D721Med (cell line): Measurements from ENCODE around the gene RIF1.

ENCODE experiments used
- DNase-seq: peaks from one replicate; pipeline ENCODE4 v3.0.0; 2011; ENCODE audit warnings: low spot score; ENCODE audit not compliant: insufficient read length
- FAIRE-seq: peaks from 2 replicates; lab custom pipeline; 2011; peaks lifted over from hg19 to GRCh38; lab: Jason Lieb, UNC
- TF ChIP-seq, protein P1 (sequence below): IDR thresholded peaks from 2 replicates; pipeline ENCODE4 v1.5.1; 2012; ENCODE audit warnings: mild to moderate bottlenecking, control low read depth; ENCODE audit not compliant: insufficient read depth; ENCODE audit errors: missing control alignments

RIF1 gene, protein sequence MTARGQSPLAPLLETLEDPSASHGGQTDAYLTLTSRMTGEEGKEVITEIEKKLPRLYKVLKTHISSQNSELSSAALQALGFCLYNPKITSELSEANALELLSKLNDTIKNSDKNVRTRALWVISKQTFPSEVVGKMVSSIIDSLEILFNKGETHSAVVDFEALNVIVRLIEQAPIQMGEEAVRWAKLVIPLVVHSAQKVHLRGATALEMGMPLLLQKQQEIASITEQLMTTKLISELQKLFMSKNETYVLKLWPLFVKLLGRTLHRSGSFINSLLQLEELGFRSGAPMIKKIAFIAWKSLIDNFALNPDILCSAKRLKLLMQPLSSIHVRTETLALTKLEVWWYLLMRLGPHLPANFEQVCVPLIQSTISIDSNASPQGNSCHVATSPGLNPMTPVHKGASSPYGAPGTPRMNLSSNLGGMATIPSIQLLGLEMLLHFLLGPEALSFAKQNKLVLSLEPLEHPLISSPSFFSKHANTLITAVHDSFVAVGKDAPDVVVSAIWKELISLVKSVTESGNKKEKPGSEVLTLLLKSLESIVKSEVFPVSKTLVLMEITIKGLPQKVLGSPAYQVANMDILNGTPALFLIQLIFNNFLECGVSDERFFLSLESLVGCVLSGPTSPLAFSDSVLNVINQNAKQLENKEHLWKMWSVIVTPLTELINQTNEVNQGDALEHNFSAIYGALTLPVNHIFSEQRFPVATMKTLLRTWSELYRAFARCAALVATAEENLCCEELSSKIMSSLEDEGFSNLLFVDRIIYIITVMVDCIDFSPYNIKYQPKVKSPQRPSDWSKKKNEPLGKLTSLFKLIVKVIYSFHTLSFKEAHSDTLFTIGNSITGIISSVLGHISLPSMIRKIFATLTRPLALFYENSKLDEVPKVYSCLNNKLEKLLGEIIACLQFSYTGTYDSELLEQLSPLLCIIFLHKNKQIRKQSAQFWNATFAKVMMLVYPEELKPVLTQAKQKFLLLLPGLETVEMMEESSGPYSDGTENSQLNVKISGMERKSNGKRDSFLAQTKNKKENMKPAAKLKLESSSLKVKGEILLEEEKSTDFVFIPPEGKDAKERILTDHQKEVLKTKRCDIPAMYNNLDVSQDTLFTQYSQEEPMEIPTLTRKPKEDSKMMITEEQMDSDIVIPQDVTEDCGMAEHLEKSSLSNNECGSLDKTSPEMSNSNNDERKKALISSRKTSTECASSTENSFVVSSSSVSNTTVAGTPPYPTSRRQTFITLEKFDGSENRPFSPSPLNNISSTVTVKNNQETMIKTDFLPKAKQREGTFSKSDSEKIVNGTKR (N-terminal part only)

DNA sequence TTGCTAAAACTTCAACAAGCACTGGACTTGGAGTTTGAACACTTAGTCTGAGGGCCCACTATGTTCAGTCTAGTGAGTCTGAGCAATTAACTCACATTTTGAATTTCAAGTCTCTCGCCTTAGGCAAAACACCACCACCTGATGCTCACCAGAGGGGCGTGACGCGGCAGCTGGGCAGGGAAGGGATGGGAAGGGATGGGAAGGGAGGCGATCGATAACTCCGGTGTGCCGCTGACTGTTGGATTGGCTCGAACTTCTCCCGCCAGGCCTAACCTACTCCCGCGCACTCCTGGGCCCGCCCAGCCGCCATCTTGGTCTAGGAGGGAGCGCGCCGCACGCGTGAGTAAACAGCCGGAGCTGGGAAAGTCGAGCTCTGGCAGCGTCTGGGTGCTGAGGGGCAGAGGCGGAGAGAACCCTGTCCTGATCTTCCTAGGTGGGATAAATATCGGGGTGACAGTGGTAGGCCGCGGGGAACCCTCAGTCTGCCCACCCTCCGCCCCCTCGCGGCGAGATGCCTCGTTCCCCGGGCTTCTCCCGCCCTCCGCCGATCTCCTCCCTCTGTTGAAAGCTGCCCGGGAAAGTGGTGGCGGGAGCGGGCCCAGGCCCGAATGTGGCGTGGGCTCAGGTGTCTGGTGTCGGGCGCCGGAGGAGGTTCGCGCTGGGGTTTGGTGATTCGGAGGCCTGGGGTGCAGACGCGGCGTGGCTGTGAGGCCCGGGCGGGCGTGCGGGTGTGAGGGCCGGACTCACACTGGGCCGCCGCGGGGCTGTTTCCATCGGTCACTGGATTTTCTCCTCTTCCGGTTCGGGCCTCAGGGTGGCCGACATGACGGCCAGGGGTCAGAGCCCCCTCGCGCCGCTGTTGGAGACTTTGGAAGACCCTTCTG, at the start of gene RIF1:
Gene RIF1 (plus strand): TSS at position 302 of the 884 bp plus-strand sequence. CDS start 522 bp downstream, at position 824.
- DNase-seq (peak; percentile 79), FAIRE-seq (no peak)
- TF ChIP-seq, protein P1, sequence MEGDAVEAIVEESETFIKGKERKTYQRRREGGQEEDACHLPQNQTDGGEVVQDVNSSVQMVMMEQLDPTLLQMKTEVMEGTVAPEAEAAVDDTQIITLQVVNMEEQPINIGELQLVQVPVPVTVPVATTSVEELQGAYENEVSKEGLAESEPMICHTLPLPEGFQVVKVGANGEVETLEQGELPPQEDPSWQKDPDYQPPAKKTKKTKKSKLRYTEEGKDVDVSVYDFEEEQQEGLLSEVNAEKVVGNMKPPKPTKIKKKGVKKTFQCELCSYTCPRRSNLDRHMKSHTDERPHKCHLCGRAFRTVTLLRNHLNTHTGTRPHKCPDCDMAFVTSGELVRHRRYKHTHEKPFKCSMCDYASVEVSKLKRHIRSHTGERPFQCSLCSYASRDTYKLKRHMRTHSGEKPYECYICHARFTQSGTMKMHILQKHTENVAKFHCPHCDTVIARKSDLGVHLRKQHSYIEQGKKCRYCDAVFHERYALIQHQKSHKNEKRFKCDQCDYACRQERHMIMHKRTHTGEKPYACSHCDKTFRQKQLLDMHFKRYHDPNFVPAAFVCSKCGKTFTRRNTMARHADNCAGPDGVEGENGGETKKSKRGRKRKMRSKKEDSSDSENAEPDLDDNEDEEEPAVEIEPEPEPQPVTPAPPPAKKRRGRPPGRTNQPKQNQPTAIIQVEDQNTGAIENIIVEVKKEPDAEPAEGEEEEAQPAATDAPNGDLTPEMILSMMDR: peak; percentile 16

DNA sequence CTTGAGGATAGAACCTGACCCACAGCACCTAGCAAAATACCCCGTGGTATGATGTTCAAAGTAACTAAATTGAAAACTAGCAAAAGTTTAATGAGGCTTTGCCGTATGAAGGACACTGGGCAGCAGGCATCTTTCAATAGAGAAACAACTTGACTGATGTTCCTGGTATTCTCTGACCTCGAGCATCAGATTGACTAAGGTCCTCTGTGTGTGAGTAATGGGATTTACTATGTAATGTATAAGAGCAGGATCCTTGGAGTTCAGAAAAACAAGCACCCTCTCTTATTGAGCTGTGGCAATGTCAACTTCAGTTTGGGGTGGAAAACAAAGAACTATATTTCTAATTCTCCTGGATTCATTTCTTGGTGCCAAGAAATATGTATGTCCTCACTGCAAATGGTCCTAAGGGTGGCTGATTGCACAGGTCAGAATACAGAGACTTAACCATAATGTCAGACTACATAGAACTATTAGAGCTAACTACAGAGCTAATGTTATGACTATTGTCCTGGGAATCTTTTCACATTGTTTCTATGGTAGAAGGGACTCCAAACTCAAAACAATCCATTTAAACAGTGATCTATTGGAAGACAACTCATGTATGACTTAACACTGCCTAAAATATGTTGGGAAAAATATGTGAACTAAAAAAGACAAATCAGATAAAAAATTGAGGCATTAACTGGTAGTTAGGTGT, 47.9 kb upstream of the RIF1 start:
- no peak for FAIRE-seq
- TF ChIP-seq, protein P1: no peak
- DNase-seq: no peak

DNA sequence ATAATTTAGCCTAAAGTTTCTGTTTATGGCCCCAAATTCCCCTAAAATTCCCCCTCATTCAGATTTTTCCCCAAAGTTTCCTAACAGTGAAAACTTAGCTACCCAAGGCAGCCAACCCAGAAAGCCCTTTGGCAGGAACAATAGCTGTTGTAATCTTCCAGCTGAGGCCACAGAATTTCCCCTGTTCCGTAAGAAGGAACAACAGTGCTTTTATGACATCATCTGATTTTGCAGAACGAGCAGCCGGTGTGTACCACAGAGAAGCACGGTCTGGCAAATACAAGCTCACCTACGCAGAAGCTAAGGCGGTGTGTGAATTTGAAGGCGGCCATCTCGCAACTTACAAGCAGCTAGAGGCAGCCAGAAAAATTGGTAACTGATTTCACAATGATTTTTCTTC, 46.0 kb upstream of the RIF1 start:
- TF ChIP-seq, protein P1: no peak

DNA sequence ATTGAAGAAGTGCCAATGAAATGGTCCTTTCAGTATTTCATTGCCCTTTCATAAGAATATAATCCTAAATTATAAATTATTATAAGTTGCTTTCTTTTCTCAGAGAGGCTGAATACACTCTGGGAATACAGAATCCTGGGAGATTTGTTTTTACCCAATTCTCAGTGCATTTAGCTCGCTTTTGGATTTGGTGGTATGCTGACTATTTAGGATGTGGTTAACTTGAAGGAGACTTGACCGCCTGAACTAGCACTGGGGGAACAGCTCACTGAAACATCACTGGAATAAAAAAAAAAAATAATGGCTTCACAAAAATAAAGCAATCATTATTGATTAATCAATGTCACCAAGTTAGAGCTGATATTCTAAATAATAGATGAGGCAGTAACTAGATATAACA, 42.1 kb upstream of the RIF1 start:
- TF ChIP-seq, protein P1: no peak
- no peak for FAIRE-seq
- no peak for DNase-seq

More for the DNA sequence above, 46.0 kb upstream of the RIF1 start:
- no peak for DNase-seq
- no peak for FAIRE-seq

DNA sequence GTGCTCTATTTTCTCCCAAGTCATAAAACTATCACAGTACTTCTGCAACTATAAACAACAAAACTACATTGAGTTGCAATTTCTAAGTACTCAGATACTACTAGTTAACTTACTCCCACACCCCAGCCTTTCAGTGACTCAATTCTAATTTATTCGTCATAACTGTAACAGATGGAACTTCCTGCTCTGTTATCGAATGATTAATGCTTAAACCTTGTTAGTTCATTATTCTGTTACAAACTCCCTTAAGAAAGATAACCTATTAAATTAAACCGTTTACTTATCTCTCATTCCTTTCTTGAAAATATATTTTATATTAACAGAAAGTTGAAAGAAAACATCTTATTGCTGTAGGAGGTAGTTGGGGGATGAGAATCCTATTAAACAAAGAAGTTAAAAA, 35.3 kb upstream of the RIF1 start:
- TF ChIP-seq, protein P1: no peak
- DNase-seq (no peak), FAIRE-seq (no peak)

DNA sequence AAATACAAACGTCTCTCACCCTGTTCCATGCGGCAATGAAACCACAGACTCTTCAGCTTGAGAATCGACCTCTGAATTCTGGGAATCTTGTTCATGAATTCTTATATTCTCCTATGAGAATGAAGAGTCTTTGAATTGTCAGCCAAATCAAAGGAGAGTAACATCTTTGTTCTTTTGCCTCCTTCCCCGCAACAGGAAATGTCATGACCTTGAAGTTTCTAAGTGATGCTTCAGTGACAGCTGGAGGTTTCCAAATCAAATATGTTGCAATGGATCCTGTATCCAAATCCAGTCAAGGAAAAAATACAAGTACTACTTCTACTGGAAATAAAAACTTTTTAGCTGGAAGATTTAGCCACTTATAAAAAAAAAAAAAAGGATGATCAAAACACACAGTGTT, 30.5 kb upstream of the RIF1 start:
- TF ChIP-seq, protein P1: no peak
- FAIRE-seq (no peak), DNase-seq (no peak)
